Stimulated activated CD4-positive, alpha-beta T cell treated with anti-CD3 and anti-CD28 coated beads, Interleukin-1b, Interleukin-23, amount 100 ng/mL, for 24 hours (primary cell): Measurements from ENCODE around the gene NPY2R.

Source experiments
- DNase-seq, 4 experiments: peaks; one replicate each; pipeline ENCODE4 v3.0.0-alpha.2; 2020; ENCODE audit warnings: low read depth in 4 of 4, low spot score in 1 of 4

Gene NPY2R

GRCh38 chr4:155208258-155209054 is at the start of gene NPY2R:
Gene NPY2R, plus strand, starts transcription at chr4:155208636. Its CDS starts 5,304 bp downstream, at chr4:155213940.
- DNase-seq: no peak

- DNase-seq: no peak
Measured at GRCh38 chr4:155161357-155161756, 47.1 kb upstream of the NPY2R start.

- no peak for DNase-seq
Measured at GRCh38 chr4:155164718-155165117, 43.7 kb upstream of the NPY2R start.

- no peak for DNase-seq
Measured at GRCh38 chr4:155170569-155170968, 37.9 kb upstream of the NPY2R start.

GRCh38 chr4:155173371-155173770 is 35.1 kb upstream of the NPY2R start:
- DNase-seq: no peak

- no peak for DNase-seq
Measured at GRCh38 chr4:155174668-155175067, 33.8 kb upstream of the NPY2R start.

- DNase-seq: no peak
Measured at GRCh38 chr4:155179216-155179615, 29.2 kb upstream of the NPY2R start.

GRCh38 chr4:155186972-155187371 is 21.5 kb upstream of the NPY2R start:
- DNase-seq: no peak

- DNase-seq: no peak
Measured at GRCh38 chr4:155187989-155188388, 20.4 kb upstream of the NPY2R start.

- DNase-seq: no peak
Measured at GRCh38 chr4:155190099-155190498, 18.3 kb upstream of the NPY2R start.

GRCh38 chr4:155197757-155198156 is 10.7 kb upstream of the NPY2R start:
- no peak for DNase-seq

- DNase-seq: no peak
Measured at GRCh38 chr4:155207534-155208257, 740 bp upstream of the NPY2R start.

- DNase-seq: no peak
Measured at GRCh38 chr4:155220025-155220424, 11.6 kb downstream of the NPY2R start.

GRCh38 chr4:155227131-155227530 is 18.7 kb downstream of the NPY2R start:
- no peak for DNase-seq

GRCh38 chr4:155228713-155229112 is 20.3 kb downstream of the NPY2R start:
- DNase-seq: no peak

GRCh38 chr4:155232432-155232831 is 24.0 kb downstream of the NPY2R start:
- DNase-seq: no peak

GRCh38 chr4:155234206-155234605 is 25.8 kb downstream of the NPY2R start:
- no peak for DNase-seq

GRCh38 chr4:155237567-155237966 is 29.1 kb downstream of the NPY2R start:
- DNase-seq: no peak

- no peak for DNase-seq
Measured at GRCh38 chr4:155241225-155241624, 32.8 kb downstream of the NPY2R start.

GRCh38 chr4:155241664-155242063 is 33.2 kb downstream of the NPY2R start:
- no peak for DNase-seq

GRCh38 chr4:155245105-155245504 is 36.7 kb downstream of the NPY2R start:
- no peak for DNase-seq
